ENCODE results near the gene SLC4A11.

DNA sequence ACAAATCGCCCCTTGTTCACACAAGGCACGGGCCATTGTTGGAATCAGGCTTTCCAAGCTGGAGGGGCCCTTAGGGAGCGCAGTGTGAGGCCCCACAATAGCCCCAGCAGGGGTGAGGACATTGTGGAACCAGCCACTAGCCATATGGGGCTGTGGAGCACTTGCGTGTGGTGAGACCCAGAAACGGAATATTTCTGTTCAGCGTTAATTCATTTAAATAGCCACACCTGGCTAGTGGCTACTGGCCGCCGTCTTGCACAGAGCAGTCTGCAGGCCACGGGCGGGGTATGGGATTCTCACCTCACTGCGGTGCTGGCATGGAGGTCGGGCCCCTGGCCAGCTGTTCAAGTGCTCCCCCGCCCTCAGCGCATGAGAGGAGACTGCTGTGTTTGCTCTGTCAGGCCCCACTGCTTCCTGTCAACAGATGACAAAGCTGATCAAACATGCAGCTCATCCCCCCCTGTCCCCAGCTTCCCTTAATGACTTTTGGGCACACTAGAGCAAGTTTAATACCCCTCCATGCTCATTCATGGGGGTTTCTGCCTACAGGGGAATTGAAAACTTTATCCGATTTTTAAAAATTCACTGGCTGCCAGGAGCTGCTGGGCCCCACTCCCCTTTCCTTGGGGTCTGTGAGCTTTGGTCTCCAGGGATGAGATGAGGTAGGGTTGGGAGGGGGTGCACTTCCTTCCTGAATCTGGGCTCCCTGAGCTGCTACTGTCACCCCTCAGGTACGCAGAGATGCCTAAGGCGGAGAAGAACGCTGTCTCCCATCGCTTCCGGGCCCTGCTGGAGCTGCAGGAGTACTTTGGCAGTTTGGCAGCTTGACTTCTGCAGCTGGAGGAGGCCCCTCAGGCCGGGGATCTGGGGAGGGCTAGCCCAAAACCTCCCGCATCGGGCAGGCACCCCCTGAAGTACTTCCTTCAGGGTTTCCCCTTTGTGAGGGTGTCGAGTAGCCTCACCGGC, 16.1 kb downstream of the SLC4A11 start:
- no peak for TF ChIP-seq RFX5 (IDR thresholded peaks at IDR 0.05; ENCODE audit: low read length)
- TF ChIP-seq, protein P1, sequence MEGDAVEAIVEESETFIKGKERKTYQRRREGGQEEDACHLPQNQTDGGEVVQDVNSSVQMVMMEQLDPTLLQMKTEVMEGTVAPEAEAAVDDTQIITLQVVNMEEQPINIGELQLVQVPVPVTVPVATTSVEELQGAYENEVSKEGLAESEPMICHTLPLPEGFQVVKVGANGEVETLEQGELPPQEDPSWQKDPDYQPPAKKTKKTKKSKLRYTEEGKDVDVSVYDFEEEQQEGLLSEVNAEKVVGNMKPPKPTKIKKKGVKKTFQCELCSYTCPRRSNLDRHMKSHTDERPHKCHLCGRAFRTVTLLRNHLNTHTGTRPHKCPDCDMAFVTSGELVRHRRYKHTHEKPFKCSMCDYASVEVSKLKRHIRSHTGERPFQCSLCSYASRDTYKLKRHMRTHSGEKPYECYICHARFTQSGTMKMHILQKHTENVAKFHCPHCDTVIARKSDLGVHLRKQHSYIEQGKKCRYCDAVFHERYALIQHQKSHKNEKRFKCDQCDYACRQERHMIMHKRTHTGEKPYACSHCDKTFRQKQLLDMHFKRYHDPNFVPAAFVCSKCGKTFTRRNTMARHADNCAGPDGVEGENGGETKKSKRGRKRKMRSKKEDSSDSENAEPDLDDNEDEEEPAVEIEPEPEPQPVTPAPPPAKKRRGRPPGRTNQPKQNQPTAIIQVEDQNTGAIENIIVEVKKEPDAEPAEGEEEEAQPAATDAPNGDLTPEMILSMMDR (IDR thresholded peaks at IDR 0.05) = no peak
